Endothelial cell of umbilical vein (primary cell): Measurements from ENCODE around the gene SEZ6L. TPM values are rescaled to one million over a fixed set of nuclear protein-coding genes. Genes with fewer than 3 reads are reported as not detected.

Experiments
- BruUV-seq: library from RNA; stranded (reverse); fragments of 400-500 nt; replicated peaks from 2 replicates; lab custom pipeline; 2021; lab: Mats Ljungman, UMichigan
- CTCF ChIA-PET: fragments of 300-600, 350-600 bp; sonication (Branson Sonifier 250); formaldehyde crosslinking; loops from one replicate; lab custom pipeline; 2021; ENCODE audit warnings: antibody characterized with exemption, inconsistent platforms; lab: Charles Lee
- POLR2A ChIA-PET: fragments of 300-600, 350-600 bp; sonication (Branson Sonifier 250); formaldehyde crosslinking; loops from one replicate; lab custom pipeline; 2021; ENCODE audit warnings: antibody characterized with exemption, inconsistent platforms; lab: Charles Lee
- DNase-seq: peaks from one replicate; pipeline ENCODE4 v3.0.0-alpha.2; 2011; ENCODE audit warnings: low read depth, low spot score
- FAIRE-seq: peaks from 2 replicates; lab custom pipeline; 2011; peaks lifted over from hg19 to GRCh38; lab: Jason Lieb, UNC
- H2AFZ ChIP-seq: 2 replicates; pipeline ENCODE4 v1.6.0; 2012; ENCODE audit warnings: low read depth, low read length, control low read depth, inconsistent platforms
- H3K27ac ChIP-seq: 2 replicates; pipeline ENCODE4 v1.5.1; 2011; ENCODE audit warnings: low read depth, mild to moderate bottlenecking, control low read depth, low read length, moderate library complexity; ENCODE audit not compliant: insufficient read depth
- H3K27me3 ChIP-seq, 2 experiments: 2 replicates each; pipeline versions ENCODE4 v1.6.0 to v1.6.1; 2011; ENCODE audit warnings: low read length in 2 of 2, mixed read lengths in 1 of 2; ENCODE audit not compliant: control insufficient read depth in 2 of 2, insufficient read depth in 2 of 2
- H3K36me3 ChIP-seq, 2 experiments: 2 replicates in 1 of 2; 3 replicates in 1 of 2; pipeline ENCODE4 v1.5.1; 2011; ENCODE audit warnings: low read length in 2 of 2, mild to moderate bottlenecking in 1 of 2, moderate library complexity in 1 of 2; ENCODE audit not compliant: control insufficient read depth in 2 of 2, insufficient read depth in 2 of 2; ENCODE audit errors: extremely low read depth in 1 of 2
- H3K4me1 ChIP-seq: 3 replicates; pipeline ENCODE4 v1.5.1; 2011; ENCODE audit warnings: mild to moderate bottlenecking, low read length; ENCODE audit not compliant: control insufficient read depth, insufficient read depth; ENCODE audit errors: extremely low read depth
- H3K4me2 ChIP-seq: 2 replicates; pipeline ENCODE4 v1.6.1; 2011; ENCODE audit warnings: low read length, control low read depth, mixed read lengths; ENCODE audit not compliant: insufficient read depth
- H3K4me3 ChIP-seq, 3 experiments: fragments of 200-600 bp in 1 of 3; sonication (generic), shearing (Covaris generic) in 1 of 3; replicated peaks in 1 of 3; 2 replicates each; pipeline ENCODE4 v1.5.1; 2011 to 2016; ENCODE audit warnings: control low read depth in 3 of 3, low read length in 3 of 3, mild to moderate bottlenecking in 2 of 3, inconsistent platforms in 1 of 3, low read depth in 1 of 3, moderate library complexity in 1 of 3; ENCODE audit not compliant: insufficient read depth in 1 of 3
- H3K79me2 ChIP-seq: 2 replicates; pipeline ENCODE4 v1.6.0; 2012; ENCODE audit warnings: low read length, inconsistent platforms; ENCODE audit not compliant: control insufficient read depth, insufficient read depth
- H3K9ac ChIP-seq: replicated peaks from 2 replicates; pipeline ENCODE3; 2011; ENCODE audit warnings: low read length, control low read depth; ENCODE audit not compliant: insufficient read depth; ENCODE audit errors: extremely low read depth
- H3K9me1 ChIP-seq: replicated peaks from 3 replicates; pipeline ENCODE4 v1.6.0; 2011; ENCODE audit warnings: mild to moderate bottlenecking, low read length; ENCODE audit not compliant: control insufficient read depth, insufficient read depth; ENCODE audit errors: extremely low read depth
- H3K9me3 ChIP-seq: replicated peaks from 2 replicates; pipeline ENCODE4 v1.5.1; 2012; ENCODE audit warnings: low read length, inconsistent platforms; ENCODE audit not compliant: control insufficient read depth, insufficient read depth
- H4K20me1 ChIP-seq: replicated peaks from 2 replicates; pipeline ENCODE3; 2011; ENCODE audit warnings: mild to moderate bottlenecking, low read length; ENCODE audit not compliant: control insufficient read depth, insufficient read depth; ENCODE audit errors: extremely low read depth
- CTCF ChIP-seq, 2 donors: IDR thresholded peaks; 1 replicate in 1 of 2; 2 replicates in 1 of 2; pipeline ENCODE4 v1.5.1; 2011; ENCODE audit warnings: low read length in 2 of 2, mild to moderate bottlenecking in 2 of 2, moderate library complexity in 2 of 2, control low read depth in 1 of 2, inconsistent platforms in 1 of 2, low read depth in 1 of 2; ENCODE audit not compliant: insufficient read depth in 1 of 2; ENCODE audit errors: extremely low read depth in 1 of 2
- EZH2 ChIP-seq: IDR thresholded peaks from 2 replicates; pipeline ENCODE4 v1.6.1; 2012; ENCODE audit warnings: borderline replicate concordance, low read depth, mild to moderate bottlenecking, moderate library complexity, low read length, inconsistent platforms; ENCODE audit not compliant: severe bottlenecking
- FOS ChIP-seq: IDR thresholded peaks from 2 replicates; pipeline ENCODE4 v1.6.1; 2011; ENCODE audit warnings: mild to moderate bottlenecking, low read length, moderate library complexity, borderline replicate concordance; ENCODE audit not compliant: insufficient read depth
- GATA2 ChIP-seq: IDR thresholded peaks from 2 replicates; pipeline ENCODE4 v1.7.0; 2011; ENCODE audit warnings: low read depth, mild to moderate bottlenecking, moderate library complexity, mixed read lengths, low read length; ENCODE audit not compliant: insufficient read length, insufficient read depth
- JUN ChIP-seq: IDR thresholded peaks from 2 replicates; pipeline ENCODE4 v1.6.1; 2011; ENCODE audit warnings: borderline replicate concordance, low read depth; ENCODE audit not compliant: insufficient read length, insufficient read depth
- MAX ChIP-seq: IDR thresholded peaks from 2 replicates; pipeline ENCODE4 v1.6.1; 2011; ENCODE audit not compliant: insufficient read depth, insufficient read length
- MYC ChIP-seq: IDR thresholded peaks from one replicate; pipeline ENCODE4 v1.6.1; 2011; ENCODE audit warnings: mild to moderate bottlenecking, low read depth, low read length
- POLR2A ChIP-seq: IDR thresholded peaks from 2 replicates; pipeline ENCODE4 v1.6.1; 2012; ENCODE audit warnings: low read depth, mild to moderate bottlenecking, control low read depth, low read length
- POLR2AphosphoS5 ChIP-seq: IDR thresholded peaks from 2 replicates; pipeline ENCODE4 v1.6.1; 2012; ENCODE audit warnings: low read depth, mild to moderate bottlenecking, control low read depth, low read length, moderate library complexity; ENCODE audit not compliant: insufficient read depth
- dilution Hi-C: fragments of 300-500 bp; cut with MboI; formaldehyde crosslinking; loops from one replicate; pipeline ENCODE4 v1.15.0; 2019; ENCODE audit warnings: low sequenced_read_pairs; ENCODE audit not compliant: extremely low pct_ligation_motif_present
- intact Hi-C: fragments of 100-400 bp; cut with micrococcal nuclease; formaldehyde crosslinking; loops from one replicate; pipeline ENCODE4 v1.10.0; 2022
- polyA plus RNA-seq, 4 experiments: library from polyadenylated mRNA; depleted of rRNA in 3 of 4; stranded (reverse) in 3 of 4; unstranded in 1 of 4; fragments of >200 nt; gene quantifications; 2 replicates each; pipeline versions ENCODE4 v1.2.1 to v1.2.3, GENCODE V29; 2011 to 2012; ENCODE audit warnings: missing spikeins in 1 of 4
- total RNA-seq: library from RNA; stranded (reverse); gene quantifications from 2 replicates; pipeline ENCODE4 v1.2.3, GENCODE V29; 2021

The SEZ6L gene
- total and polyA plus RNA-seq, 2 donors (not counting 3 experiments of a cell fraction or from before 2014, with no cell fraction given), result not detected

DNA sequence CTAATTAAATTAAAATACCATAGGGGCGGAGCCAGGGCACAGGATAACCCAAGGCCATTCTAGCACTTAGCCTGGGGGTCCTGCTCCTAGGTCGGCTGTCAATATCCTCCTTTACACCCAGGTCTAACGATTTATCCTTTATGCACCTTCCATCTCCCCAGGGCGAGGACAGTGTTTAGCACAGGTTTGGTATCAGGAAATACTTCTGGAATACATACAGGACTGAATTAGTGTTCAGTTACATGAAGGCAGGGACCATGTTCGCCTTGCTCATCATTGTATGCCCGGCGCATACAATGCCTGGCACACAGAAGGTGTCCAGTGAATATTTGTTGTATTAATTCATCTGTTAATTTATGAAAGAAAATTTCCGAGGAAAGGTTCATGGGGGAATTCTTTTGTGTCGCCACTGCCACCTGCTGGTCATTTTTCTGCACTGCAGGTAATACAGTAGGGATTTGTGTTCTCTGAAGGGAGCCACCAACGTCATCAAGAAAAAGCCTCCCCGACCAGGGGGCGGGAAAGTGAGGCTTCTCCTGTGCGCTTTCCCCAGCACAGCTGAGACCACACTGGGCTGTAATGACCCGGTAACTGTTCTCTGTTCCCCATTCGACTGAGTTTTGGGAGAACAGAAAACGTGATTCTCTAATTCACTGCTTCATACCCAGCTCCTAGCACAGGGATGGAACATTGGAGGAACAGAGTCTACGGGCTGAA lies 191.1 kb downstream of the SEZ6L start:
- Histone ChIP-seq H3K79me2 (no peaks in the 10 kb centered on the region), H3K9ac (no peak overlapping the region), H3K36me3 (no peaks in the 10 kb centered on the region), H3K4me2 (peak overlapping the region; percentile 44), H2AFZ (peak overlapping the region; percentile 74), H3K4me1 (no peaks in the 10 kb centered on the region), H3K4me3 (no peak overlapping the region), H3K27ac (no peak overlapping the region), H3K9me1 (no peaks in the 10 kb centered on the region), H4K20me1 (no peaks in the 10 kb centered on the region), H3K27me3 (peaks cover 0 to 4% of the 10 kb centered on the region in 2 experiments), H3K9me3 (no peaks in the 10 kb centered on the region)
- intact Hi-C loops, result no loop called here
- TF ChIP-seq CTCF (IDR thresholded peaks at IDR 0.05; ENCODE audit: extremely low read depth in 1 of 2, insufficient read depth in 1 of 2, low read depth in 1 of 2, low read length in 2 of 2) (peak; percentile 79 to 95), EZH2 (no peak)
- ChIA-PET CTCF (interaction anchor here (0.6 to 1.0 kb wide), 6 partner anchors 32 to 587 kb away, joined by 3 read pairs; no protein-coding TSS in a partner anchor), POLR2A (no interaction called here)
- dilution Hi-C loops, result no loop called here
- peak; percentile 82 for FAIRE-seq
- BruUV-seq, result no TSS peak
- peak; percentile 87 for DNase-seq

- intact Hi-C loops, result no loop called here
- CTCF ChIA-PET, result interaction anchor here (0.8 to 1.2 kb wide), 3 partner anchors 43 to 303 kb away, joined by 3 read pairs; no protein-coding TSS in a partner anchor
- no peak overlapping the region for H3K4me2 ChIP-seq
Measured at GRCh38 chr22:26362471-26362870, 193.2 kb downstream of the SEZ6L start.

More at GRCh38 chr22:26362471-26362870, 193.2 kb downstream of the SEZ6L start:
- Histone ChIP-seq H3K9ac (no peak overlapping the region), H4K20me1 (no peaks in the 10 kb centered on the region), H3K79me2 (no peaks in the 10 kb centered on the region), H3K9me3 (no peaks in the 10 kb centered on the region), H3K27me3 (peaks cover 0 to 4% of the 10 kb centered on the region in 2 experiments), H3K36me3 (no peaks in the 10 kb centered on the region), H3K9me1 (no peaks in the 10 kb centered on the region), H3K27ac (no peak overlapping the region), H3K4me3 (no peak overlapping the region), H3K4me1 (no peaks in the 10 kb centered on the region), H2AFZ (no peak overlapping the region)
- dilution Hi-C loops, result no loop called here
- BruUV-seq, result no TSS peak
- TF ChIP-seq MAX, result no peak
- TF ChIP-seq MYC, result no peak
- no peak for TF ChIP-seq GATA2
- TF ChIP-seq POLR2AphosphoS5, result no peak
- TF ChIP-seq FOS, result no peak
- no peak for TF ChIP-seq JUN
- TF ChIP-seq EZH2, result no peak
- no peak for TF ChIP-seq CTCF (IDR thresholded peaks at IDR 0.05; ENCODE audit: extremely low read depth in 1 of 2, insufficient read depth in 1 of 2, low read depth in 1 of 2, low read length in 2 of 2)
- TF ChIP-seq POLR2A, result no peak
- no peak for DNase-seq
- FAIRE-seq, result no peak
- POLR2A ChIA-PET, result no interaction called here
